NK-92 treated with Interleukin-12 subunit alpha and Interleukin-12 subunit beta, amount 100 ng/mL, for 24 hours (cell line): ENCODE data around the gene OR6Q1.
"Not testable (repeated sequence)": the region's sequence is repeated elsewhere in the genome, so short reads cannot be mapped to it uniquely, and the experiment has no call there.

ENCODE experiments used
- DNase-seq: peaks from one replicate; lab custom pipeline; 2025; lab: John Stamatoyannopoulos, UW

The OR6Q1 gene

GRCh38 chr11:58030653-58031052 is at the start of gene OR6Q1:
TSS of gene OR6Q1 (plus strand) at chr11:58030953. CDS start at chr11:58030953, 0 bp downstream.
- DNase-seq: no peak

DNA sequence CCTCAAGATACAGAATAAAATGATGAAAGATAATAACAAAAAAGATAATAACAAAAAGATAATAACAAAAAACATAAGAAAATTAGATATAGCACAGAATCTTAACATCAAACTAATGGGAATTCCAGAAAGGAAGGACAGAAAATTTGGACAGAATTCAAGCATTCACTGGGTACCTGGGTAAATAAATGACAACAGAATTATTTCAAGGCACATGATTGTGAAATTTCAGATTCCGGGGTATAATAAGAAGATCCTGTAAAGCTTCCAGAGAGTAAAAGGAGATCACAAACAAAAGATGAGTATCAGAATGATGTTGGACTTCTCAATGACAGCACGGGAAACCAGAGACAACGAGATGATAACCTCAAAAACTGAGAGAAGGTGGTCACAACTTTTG is 49.2 kb upstream of the OR6Q1 start:
- no peak for DNase-seq

GRCh38 chr11:57982776-57983175 is 48.0 kb upstream of the OR6Q1 start:
- DNase-seq: no peak

DNA sequence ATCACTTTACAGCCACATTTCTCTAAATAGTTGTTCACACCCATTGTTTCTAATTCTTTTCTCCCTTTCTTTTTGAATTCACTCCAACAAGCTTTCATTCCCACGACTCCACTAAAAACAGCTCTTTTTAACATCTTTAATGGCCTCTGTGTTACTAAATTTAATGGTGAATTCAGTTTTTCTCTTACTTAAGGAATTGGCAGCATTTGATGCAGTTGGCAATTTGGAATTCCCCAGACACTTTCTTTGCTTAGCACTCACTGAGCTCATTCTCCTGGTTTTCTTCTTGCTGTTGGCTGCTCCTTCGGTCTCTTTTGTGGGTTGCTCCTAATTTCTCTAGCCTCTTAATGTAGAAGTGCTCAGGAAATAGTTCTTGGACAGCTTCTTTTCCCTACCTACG is 47.6 kb upstream of the OR6Q1 start:
- no peak for DNase-seq

- DNase-seq: not testable (repeated sequence)
These were observed 31.2 kb upstream of the OR6Q1 start for GRCh38 chr11:57999523-57999922.

GRCh38 chr11:58000021-58000420 is 30.7 kb upstream of the OR6Q1 start:
- not testable (repeated sequence) for DNase-seq

GRCh38 chr11:58000699-58001098 is 30.1 kb upstream of the OR6Q1 start:
- DNase-seq: no peak

DNA sequence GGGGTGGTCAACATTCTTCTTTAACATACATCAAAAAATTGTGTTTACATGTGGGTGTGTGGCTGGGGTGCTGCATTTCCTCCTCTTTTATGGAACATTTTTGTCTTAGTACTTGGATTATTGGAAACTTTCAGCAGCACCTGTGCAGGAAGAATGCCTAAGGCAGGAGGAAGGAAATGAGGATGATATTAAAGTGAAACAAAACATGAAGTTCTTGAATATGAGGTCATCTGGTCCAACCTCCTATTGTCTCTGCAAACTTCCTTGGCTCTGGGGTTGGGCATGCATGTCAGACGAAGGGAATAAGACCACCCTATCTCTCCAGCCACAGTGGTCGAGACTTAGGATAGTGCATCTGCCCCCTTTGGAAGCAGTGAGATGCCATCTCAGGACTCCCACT is 27.7 kb upstream of the OR6Q1 start:
- no peak for DNase-seq

DNA sequence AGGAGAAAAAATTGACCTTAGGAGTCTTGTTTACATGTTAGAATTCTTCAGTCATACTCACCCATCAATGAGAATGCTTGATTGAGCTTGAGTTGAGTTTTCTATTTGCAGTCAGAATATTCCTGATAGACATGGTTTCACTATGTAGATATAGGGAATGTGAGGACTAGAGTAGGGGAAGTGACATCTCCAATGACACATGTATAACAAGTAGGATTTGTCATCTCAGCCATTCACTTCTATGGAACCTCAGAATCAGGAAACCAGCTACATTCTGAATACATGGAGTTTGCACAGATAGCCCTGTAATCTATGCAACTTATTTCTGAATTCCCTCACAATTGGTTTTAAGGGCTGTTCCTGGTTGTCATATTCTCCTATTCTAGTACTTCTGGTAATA is 27.2 kb upstream of the OR6Q1 start:
- no peak for DNase-seq

- no peak for DNase-seq
These were observed 26.1 kb upstream of the OR6Q1 start for GRCh38 chr11:58004664-58005063.

DNA sequence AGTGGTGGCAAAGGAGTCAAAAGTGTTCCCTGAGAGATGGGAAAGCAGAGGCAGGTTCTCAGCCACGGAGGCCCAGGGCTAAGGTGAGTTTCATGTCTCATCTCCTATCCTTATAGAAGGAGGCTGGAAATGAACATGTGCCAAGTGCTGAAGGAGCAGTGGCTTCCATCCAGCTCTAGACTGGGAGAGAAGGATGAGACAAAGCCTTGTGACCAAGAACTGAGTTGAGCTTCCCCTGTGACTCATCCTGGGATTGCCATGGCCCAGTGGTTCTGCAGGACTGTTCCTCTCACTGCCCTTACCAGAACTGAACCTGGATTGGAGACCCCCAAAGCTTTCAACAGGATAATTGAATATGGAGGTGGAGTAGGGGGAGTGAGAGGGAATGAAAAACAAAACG is 23.8 kb upstream of the OR6Q1 start:
- DNase-seq: no peak

DNA sequence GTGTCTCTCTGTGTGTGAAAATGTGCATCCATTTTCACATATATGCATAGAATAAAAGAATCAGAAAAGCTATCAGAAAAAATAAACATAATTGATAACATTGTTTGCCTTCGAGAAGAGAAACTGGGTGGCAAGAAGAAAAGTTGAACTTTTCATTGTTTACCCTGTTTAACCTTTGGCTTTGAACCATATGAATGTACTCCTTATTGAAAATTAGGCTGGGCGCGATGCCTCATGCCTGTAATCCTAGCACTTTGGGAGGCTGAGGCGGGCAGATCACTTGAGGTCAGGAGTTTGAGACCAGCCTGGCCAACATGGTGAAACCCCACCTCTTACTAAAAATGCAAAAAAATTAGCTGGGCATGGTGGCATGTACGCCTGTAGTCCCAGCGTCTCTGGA is 19.0 kb upstream of the OR6Q1 start:
- no peak for DNase-seq

GRCh38 chr11:58023435-58023931 is 7.3 kb upstream of the OR6Q1 start, which contains the start of gene OR9Q1:
TSS of gene OR9Q1 (plus strand) at chr11:58023881. CDS start at chr11:58179445, 155,564 bp downstream.
- no peak for DNase-seq

DNA sequence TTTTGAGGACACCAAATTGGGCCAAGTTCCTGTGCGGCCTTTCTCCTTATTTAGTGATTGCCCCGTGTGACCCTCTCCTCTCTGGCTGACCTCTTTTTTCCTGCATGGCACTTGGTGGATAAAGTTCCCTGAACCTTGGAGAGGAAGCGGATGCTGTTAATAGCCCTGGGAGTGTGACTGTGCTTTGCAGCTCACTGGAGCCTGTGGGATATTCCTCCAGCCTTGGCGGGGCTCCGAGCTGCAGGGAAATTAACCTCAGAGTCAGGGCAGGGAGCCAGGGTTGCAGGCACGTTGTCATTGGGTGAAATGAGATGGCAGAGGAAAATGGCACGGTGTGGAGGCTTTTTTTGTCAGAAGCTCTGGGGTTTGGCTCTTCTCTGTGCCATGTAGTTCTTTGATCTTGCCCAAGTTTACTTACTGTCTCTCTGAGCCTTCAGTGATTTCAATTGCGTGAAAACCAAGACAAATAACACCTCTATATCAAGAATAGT is 6.1 kb upstream of the OR6Q1 start:
- DNase-seq: no peak

- DNase-seq: no peak
These were observed 3.4 kb upstream of the OR6Q1 start for GRCh38 chr11:58027341-58027740.

GRCh38 chr11:58028687-58029411 is 1.9 kb upstream of the OR6Q1 start:
- no peak for DNase-seq

- no peak for DNase-seq
These were observed 3.7 kb downstream of the OR6Q1 start for GRCh38 chr11:58034471-58034870.

GRCh38 chr11:58039589-58039988 is 8.8 kb downstream of the OR6Q1 start:
- no peak for DNase-seq

- no peak for DNase-seq
These were observed 12.6 kb downstream of the OR6Q1 start for GRCh38 chr11:58043379-58043778.

DNA sequence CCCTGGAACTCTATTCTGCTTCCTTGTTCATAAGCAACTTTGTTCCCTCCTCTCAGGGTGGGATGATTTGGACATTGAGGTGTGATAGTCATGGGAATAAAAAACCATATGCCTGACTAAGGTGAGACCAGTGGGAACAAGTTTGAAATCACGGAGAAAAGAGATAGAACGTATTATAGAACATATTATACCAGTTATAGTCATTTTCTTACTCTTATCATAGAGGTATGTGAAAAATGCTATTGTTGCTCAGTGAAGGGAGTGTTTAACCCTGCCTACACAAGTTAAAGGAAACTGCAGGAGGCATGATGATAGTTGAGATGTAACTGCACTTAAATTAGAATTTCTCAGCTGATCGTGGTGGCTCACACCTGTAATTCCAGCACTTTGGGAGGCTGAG is 15.5 kb downstream of the OR6Q1 start:
- DNase-seq: no peak

DNA sequence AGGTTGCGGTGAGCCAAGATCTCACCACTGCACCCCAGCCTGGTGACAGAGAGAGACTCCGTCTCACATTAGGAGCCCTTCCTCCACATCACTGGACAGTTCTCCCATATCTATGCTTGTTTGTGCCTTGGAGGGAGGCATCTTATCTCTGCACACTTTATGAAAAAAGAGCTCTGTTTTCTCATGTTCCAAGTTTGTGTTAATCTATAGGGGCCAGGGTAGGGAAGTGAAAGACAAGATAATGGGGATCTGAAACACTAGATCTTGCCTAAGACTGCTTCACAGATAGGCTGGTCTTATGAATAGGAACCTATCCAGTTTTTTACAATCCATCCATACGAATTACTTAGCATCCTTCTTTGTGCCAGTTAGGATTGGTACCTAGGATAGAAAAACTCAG is 17.1 kb downstream of the OR6Q1 start:
- no peak for DNase-seq

- no peak for DNase-seq
These were observed 25.2 kb downstream of the OR6Q1 start for GRCh38 chr11:58055806-58056401.

- no peak for DNase-seq
These were observed 26.7 kb downstream of the OR6Q1 start for GRCh38 chr11:58057481-58057880.
